HCT116 (cell line): Measurements from ENCODE around the gene STK32B. TPM values are rescaled to one million over a fixed set of nuclear protein-coding genes. Genes with fewer than 3 reads are reported as not detected.
"Not testable (repeated sequence)": the region's sequence is repeated elsewhere in the genome, so short reads cannot be mapped to it uniquely, and the experiment has no call there.

Experiments used
- ATAC-seq: fragments of 200-7000 bp; cut with Tn5 transposase; 2 replicates; pipeline ENCODE4 v1.9.1; 2020; ENCODE audit warnings: mild to moderate bottlenecking, moderate library complexity
- BruUV-seq: library from RNA; stranded (reverse); fragments of 400-500 nt; replicated peaks from 2 replicates; lab custom pipeline; 2021; lab: Mats Ljungman, UMichigan
- CTCF ChIA-PET: fragments of 300-600 bp; sonication (Branson Sonifier 250); formaldehyde crosslinking; loops from one replicate; lab custom pipeline; 2021; ENCODE audit warnings: antibody characterized with exemption; lab: Charles Lee
- POLR2A ChIA-PET: fragments of 300-600, 350-600 bp; sonication (Branson Sonifier 250); formaldehyde crosslinking; loops from one replicate; lab custom pipeline; 2021; ENCODE audit warnings: antibody characterized with exemption; lab: Charles Lee
- RAD21 ChIA-PET, 2 experiments: fragments of 300-600 bp; sonication (Branson Sonifier 250); formaldehyde crosslinking; loops; one replicate each; lab custom pipeline; 2023; ENCODE audit warnings: low total read pairs in 2 of 2; ENCODE audit not compliant: uncharacterized antibody in 2 of 2, unreplicated experiment in 2 of 2, low non-redundant PET in 1 of 2; lab: Charles Lee
- DNase-seq: peaks from one replicate; pipeline ENCODE4 v3.0.0-alpha.2; 2010; ENCODE audit warnings: low read depth, low spot score
- H2AFZ ChIP-seq: fragments of 200-600 bp; shearing (Covaris generic), sonication (generic); 2 replicates; pipeline ENCODE4 v1.6.1; 2017; ENCODE audit warnings: low read depth, mixed run types, mixed read lengths, antibody characterized with exemption, low read length; ENCODE audit not compliant: poor library complexity, severe bottlenecking
- H3K27ac ChIP-seq: 2 replicates; pipeline ENCODE4 v1.5.1; 2012; ENCODE audit warnings: low read depth, low read length
- H3K27me3 ChIP-seq: fragments of 200-600 bp; sonication (generic); 2 replicates; pipeline ENCODE4 v1.6.1; 2016; ENCODE audit warnings: mixed run types, low read length, mixed read lengths; ENCODE audit not compliant: insufficient read depth
- H3K36me3 ChIP-seq, 2 experiments: fragments of 200-500 bp in 1 of 2; fragments of 200-600 bp in 1 of 2; sonication (Bioruptor generic) in 1 of 2; sonication (generic) in 1 of 2; 2 replicates each; pipeline versions ENCODE4 v1.5.1 to v1.6.1; 2014 to 2016; ENCODE audit warnings: low read length in 2 of 2, inconsistent platforms in 1 of 2, mixed read lengths in 1 of 2, mixed run types in 1 of 2; ENCODE audit not compliant: insufficient read depth in 2 of 2, control insufficient read depth in 1 of 2
- H3K4me1 ChIP-seq, 2 experiments: fragments of 200-600 bp in 1 of 2; sonication (generic) in 1 of 2; 2 replicates each; pipeline versions ENCODE4 v1.5.1 to v1.6.1; 2012 to 2017; ENCODE audit warnings: low read length in 2 of 2, inconsistent platforms in 1 of 2, mild to moderate bottlenecking in 1 of 2, mixed read lengths in 1 of 2, mixed run types in 1 of 2, moderate library complexity in 1 of 2; ENCODE audit not compliant: insufficient read depth in 2 of 2, control insufficient read depth in 1 of 2
- H3K4me2 ChIP-seq: fragments of 200-600 bp; sonication (generic); 2 replicates; pipeline ENCODE4 v1.6.1; 2017; ENCODE audit warnings: mixed run types, low read length, mixed read lengths
- H3K4me3 ChIP-seq, 2 experiments: fragments of 200-600 bp in 1 of 2; sonication (generic) in 1 of 2; replicated peaks in 1 of 2; 2 replicates each; pipeline ENCODE4 v1.5.1; 2011 to 2016; ENCODE audit warnings: low read length in 2 of 2, control low read depth in 1 of 2, low read depth in 1 of 2, mild to moderate bottlenecking in 1 of 2, mixed read lengths in 1 of 2, mixed run types in 1 of 2
- H3K79me2 ChIP-seq: fragments of 200-600 bp; sonication (generic); 2 replicates; pipeline ENCODE4 v1.6.1; 2017; ENCODE audit warnings: mild to moderate bottlenecking, mixed run types, low read length, moderate library complexity, mixed read lengths; ENCODE audit not compliant: insufficient read depth
- H3K9ac ChIP-seq: fragments of 200-600 bp; sonication (generic); 2 replicates; pipeline ENCODE4 v1.6.1; 2016; ENCODE audit warnings: low read length, mixed read lengths
- H3K9me2 ChIP-seq: fragments of 200-600 bp; sonication (generic), shearing (Covaris generic); 2 replicates; pipeline ENCODE4 v1.6.1; 2017; ENCODE audit warnings: mixed run types, mild to moderate bottlenecking, moderate library complexity; ENCODE audit not compliant: insufficient read depth
- H3K9me3 ChIP-seq, 2 experiments: fragments of 200-500 bp in 1 of 2; fragments of 200-600 bp in 1 of 2; sonication (Bioruptor generic) in 1 of 2; sonication (generic) in 1 of 2; 2 replicates each; pipeline ENCODE4 v1.6.1; 2014 to 2017; ENCODE audit warnings: low read length in 2 of 2, mixed read lengths in 2 of 2, inconsistent platforms in 1 of 2, low read depth in 1 of 2, mild to moderate bottlenecking in 1 of 2, mixed run types in 1 of 2, moderate library complexity in 1 of 2; ENCODE audit not compliant: control insufficient read depth in 1 of 2, insufficient read depth in 1 of 2
- H4K20me1 ChIP-seq: fragments of 200-600 bp; sonication (generic), shearing (Covaris generic); 2 replicates; pipeline ENCODE4 v1.6.1; 2017; ENCODE audit warnings: mixed run types, mild to moderate bottlenecking, moderate library complexity; ENCODE audit not compliant: insufficient read depth
- CBX3 ChIP-seq: IDR thresholded peaks from 2 replicates; pipeline ENCODE4 v1.6.1; 2012; ENCODE audit warnings: low read depth
- CEBPB ChIP-seq: IDR thresholded peaks from 2 replicates; pipeline ENCODE4 v1.6.1; 2012; ENCODE audit warnings: low read depth
- ELF1 ChIP-seq: IDR thresholded peaks from 2 replicates; pipeline ENCODE4 v1.6.1; 2012; ENCODE audit warnings: low read depth, borderline replicate concordance
- EZH2 ChIP-seq: fragments of 200-600 bp; sonication (generic); IDR thresholded peaks from 2 replicates; pipeline ENCODE4 v1.6.1; 2017; ENCODE audit warnings: antibody characterized with exemption, mixed run types
- EZH2phosphoT487 ChIP-seq: fragments of 200-600 bp; IDR thresholded peaks from 2 replicates; pipeline ENCODE4 v1.6.1; 2018; ENCODE audit warnings: antibody characterized with exemption, borderline replicate concordance
- FOSL1 ChIP-seq: IDR thresholded peaks from 2 replicates; pipeline ENCODE4 v1.6.1; 2012; ENCODE audit warnings: low read depth
- POLR2A ChIP-seq: IDR thresholded peaks from 2 replicates; pipeline ENCODE4 v1.7.0; 2011; ENCODE audit warnings: borderline replicate concordance; ENCODE audit not compliant: insufficient read depth, insufficient read length; ENCODE audit errors: extremely low read depth
- POLR2AphosphoS5 ChIP-seq: IDR thresholded peaks from 2 replicates; pipeline ENCODE4 v1.6.1; 2011; ENCODE audit warnings: mild to moderate bottlenecking, low read depth, low read length, moderate library complexity
- SRF ChIP-seq: IDR thresholded peaks from 2 replicates; pipeline ENCODE4 v1.6.1; 2012; ENCODE audit warnings: low read depth
- TCF7L2 ChIP-seq: IDR thresholded peaks from 2 replicates; pipeline ENCODE4 v1.7.0; 2011; ENCODE audit warnings: borderline replicate concordance, inconsistent platforms; ENCODE audit not compliant: insufficient read depth, insufficient read length; ENCODE audit errors: extremely low read depth
- intact Hi-C: fragments of 100-400 bp; cut with micrococcal nuclease; formaldehyde crosslinking; loops from 2 replicates; pipeline ENCODE4 v1.10.0; 2022
- total RNA-seq: library from RNA; stranded (reverse); gene quantifications from one replicate; pipeline ENCODE4 v1.2.1, GENCODE V29; 2021; ENCODE audit not compliant: unreplicated experiment

The STK32B gene
- total RNA-seq, 1 experiment from 2014 or later, result not detected

- TF ChIP-seq EZH2phosphoT487, result no peak
- TF ChIP-seq SRF, result no peak
- TF ChIP-seq POLR2AphosphoS5, result no peak
- no peak for TF ChIP-seq EZH2
- TF ChIP-seq FOSL1, result no peak
- no peak for TF ChIP-seq TCF7L2
- no peak for TF ChIP-seq POLR2A
- TF ChIP-seq CBX3, result no peak
- TF ChIP-seq ELF1, result no peak
- no peak for TF ChIP-seq CEBPB
- intact Hi-C loops, result no loop called here
- no peak for DNase-seq
- H4K20me1 ChIP-seq, result no peaks in the 10 kb centered on the region
- H2AFZ ChIP-seq, result no peak overlapping the region
- RAD21 ChIA-PET, result no interaction called here
- no peaks in the 10 kb centered on the region for H3K9me2 ChIP-seq
- POLR2A ChIA-PET, result no interaction called here
- BruUV-seq, result no TSS peak
- no peak for ATAC-seq
- H3K4me1 ChIP-seq, result no peaks in the 10 kb centered on the region
- H3K9ac ChIP-seq, result no peak overlapping the region
- H3K36me3 ChIP-seq, result no peaks in the 10 kb centered on the region
- H3K4me3 ChIP-seq, result no peak overlapping the region
- no peaks in the 10 kb centered on the region for H3K9me3 ChIP-seq
- H3K4me2 ChIP-seq, result no peak overlapping the region
- no peaks in the 10 kb centered on the region for H3K79me2 ChIP-seq
- peaks cover 40% of the 10 kb centered on the region for H3K27me3 ChIP-seq
- H3K27ac ChIP-seq, result no peak overlapping the region
- CTCF ChIA-PET, result no interaction called here
Measured at GRCh38 chr4:5435823-5436222, 384.5 kb downstream of the STK32B start.

- H3K9ac ChIP-seq, H4K20me1 ChIP-seq, H3K27ac ChIP-seq, H3K4me2 ChIP-seq, H3K9me2 ChIP-seq, H2AFZ ChIP-seq, RAD21 ChIA-PET, H3K79me2 ChIP-seq, CTCF ChIA-PET, POLR2A ChIA-PET, BruUV-seq, H3K4me3 ChIP-seq, intact Hi-C loops, H3K36me3 ChIP-seq, ATAC-seq, H3K4me1 ChIP-seq, H3K9me3 ChIP-seq, H3K27me3 ChIP-seq, DNase-seq: not testable (repeated sequence)
Measured at GRCh38 chr4:5443976-5444802, 392.9 kb downstream of the STK32B start.
